Hepatocyte (in vitro differentiated cells): ENCODE data around the gene TUBD1.

Experiments used
- EZH2phosphoT487 ChIP-seq: fragments of 200-600 bp; sonication (generic); IDR thresholded peaks from one replicate; pipeline ENCODE4 v1.6.1; 2018; ENCODE audit warnings: antibody characterized with exemption, mild to moderate bottlenecking, low read depth, moderate library complexity; ENCODE audit not compliant: unreplicated experiment, severe bottlenecking
- TF ChIP-seq, protein P1 (sequence below): fragments of 200-600 bp; sonication (generic); IDR thresholded peaks from 2 replicates; pipeline ENCODE4 v1.5.1; 2016; ENCODE audit warnings: antibody characterized with exemption, mild to moderate bottlenecking; ENCODE audit not compliant: poor library complexity

GRCh38 chr17:59897090-59897489 lies 4.3 kb upstream of the TUBD1 start:
- TF ChIP-seq, protein P1, sequence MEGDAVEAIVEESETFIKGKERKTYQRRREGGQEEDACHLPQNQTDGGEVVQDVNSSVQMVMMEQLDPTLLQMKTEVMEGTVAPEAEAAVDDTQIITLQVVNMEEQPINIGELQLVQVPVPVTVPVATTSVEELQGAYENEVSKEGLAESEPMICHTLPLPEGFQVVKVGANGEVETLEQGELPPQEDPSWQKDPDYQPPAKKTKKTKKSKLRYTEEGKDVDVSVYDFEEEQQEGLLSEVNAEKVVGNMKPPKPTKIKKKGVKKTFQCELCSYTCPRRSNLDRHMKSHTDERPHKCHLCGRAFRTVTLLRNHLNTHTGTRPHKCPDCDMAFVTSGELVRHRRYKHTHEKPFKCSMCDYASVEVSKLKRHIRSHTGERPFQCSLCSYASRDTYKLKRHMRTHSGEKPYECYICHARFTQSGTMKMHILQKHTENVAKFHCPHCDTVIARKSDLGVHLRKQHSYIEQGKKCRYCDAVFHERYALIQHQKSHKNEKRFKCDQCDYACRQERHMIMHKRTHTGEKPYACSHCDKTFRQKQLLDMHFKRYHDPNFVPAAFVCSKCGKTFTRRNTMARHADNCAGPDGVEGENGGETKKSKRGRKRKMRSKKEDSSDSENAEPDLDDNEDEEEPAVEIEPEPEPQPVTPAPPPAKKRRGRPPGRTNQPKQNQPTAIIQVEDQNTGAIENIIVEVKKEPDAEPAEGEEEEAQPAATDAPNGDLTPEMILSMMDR: no peak
- TF ChIP-seq EZH2phosphoT487: no peak
